GM18502 (cell line): Measurements from ENCODE around the gene HIBADH.
"Not testable (repeated sequence)": the region's sequence is repeated elsewhere in the genome, so short reads cannot be mapped to it uniquely, and the experiment has no call there.

Source experiments
- ATAC-seq: cut with Tn5 transposase; IDR thresholded peaks from one replicate; pipeline ENCODE4 v1.9.1; 2021; ENCODE audit warnings: mild to moderate bottlenecking; ENCODE audit not compliant: unreplicated experiment, poor library complexity

The HIBADH gene

DNA sequence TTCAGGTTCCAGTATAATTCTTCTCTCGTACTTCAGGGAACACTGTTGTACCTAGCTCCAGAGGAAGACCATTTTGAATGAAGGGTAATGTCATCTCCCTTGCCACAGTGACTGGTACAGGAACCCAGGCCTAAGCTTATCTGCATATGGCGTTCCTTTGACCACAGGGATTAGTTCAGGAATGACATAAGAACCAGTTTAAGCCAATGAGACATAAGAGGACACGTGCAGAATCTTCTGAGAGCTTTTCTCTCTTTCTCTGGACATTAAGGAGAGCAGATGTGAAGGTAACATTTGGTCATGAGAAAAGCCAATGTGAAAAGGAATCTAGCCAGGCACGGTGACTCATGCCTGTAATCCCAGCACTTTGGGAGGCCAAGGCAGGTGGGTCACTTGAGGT lies 21.8 kb upstream of the HIBADH start:
- no peak for ATAC-seq

DNA sequence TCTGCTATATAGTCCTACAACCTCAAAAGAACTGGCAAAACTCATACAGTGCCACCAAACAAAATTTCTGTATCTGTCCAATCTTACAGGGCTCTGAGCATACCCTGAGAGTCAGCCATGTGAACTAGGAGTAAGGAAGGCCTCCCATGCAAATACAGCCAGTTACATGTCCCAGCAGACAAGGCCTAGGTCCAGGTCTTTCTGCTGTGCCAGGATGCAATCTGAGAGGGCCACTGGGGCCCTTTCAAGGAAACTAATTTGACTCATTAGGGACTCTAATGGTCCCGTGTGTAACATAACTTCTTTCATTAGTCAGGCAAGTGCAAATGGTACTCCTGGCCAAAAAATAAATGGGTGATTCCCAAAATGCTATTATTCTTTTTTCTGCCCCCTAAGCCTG lies 17.9 kb upstream of the HIBADH start:
- no peak for ATAC-seq

- ATAC-seq, result no peak
Observed at GRCh38 chr7:27678617-27679260, 16.1 kb upstream of the HIBADH start.

DNA sequence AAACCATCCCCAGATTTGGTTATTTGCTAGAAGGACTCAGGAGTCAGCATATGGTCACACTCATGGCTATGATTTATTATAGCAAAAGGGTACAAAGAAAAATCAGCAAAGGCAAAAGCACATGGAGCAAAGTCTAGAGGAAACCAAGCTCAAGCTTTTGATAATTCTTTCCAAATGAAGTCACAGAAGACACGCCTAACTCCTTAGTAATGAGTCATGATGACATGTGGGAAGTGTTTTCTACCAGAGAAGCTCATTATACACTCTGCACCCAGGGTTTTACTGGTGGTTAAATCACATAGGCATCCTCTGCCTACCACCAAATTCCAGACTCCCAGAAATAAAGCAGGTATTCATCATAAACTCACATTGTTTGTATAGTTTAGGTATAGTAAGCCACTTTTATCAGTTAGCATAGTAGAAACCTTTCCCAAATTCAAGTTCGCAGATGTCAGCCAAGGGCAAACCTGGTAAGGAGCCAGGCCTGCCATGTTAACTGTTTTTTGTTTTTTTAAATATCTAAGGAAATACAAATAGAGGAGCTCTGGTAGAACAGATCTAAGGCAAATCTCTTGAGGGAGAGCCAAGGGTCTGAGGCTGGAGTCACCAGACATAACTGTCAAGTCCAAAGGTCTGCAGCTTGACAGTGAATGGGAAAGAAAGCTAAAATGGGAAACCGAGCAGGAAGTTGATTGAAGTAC lies 15.4 kb upstream of the HIBADH start:
- no peak for ATAC-seq

DNA sequence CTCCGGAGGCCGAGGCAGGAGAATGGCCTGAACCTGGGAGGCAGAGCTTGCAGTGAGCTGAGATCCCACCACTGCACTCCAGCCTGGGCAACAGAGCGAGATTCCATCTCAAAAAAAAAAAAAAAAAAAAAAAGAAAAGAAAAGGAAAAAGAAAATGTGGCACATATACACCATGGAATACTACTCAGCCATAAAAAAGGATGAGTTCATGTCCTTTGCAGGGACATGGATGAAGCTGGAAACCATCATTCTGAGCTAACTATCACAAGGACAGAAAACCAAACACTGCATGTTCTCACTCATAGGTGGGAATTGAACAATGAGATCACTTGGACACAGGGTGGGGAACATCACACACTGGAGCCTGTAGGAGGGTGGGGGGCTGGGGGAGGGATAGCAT lies 11.4 kb upstream of the HIBADH start:
- not testable (repeated sequence) for ATAC-seq

DNA sequence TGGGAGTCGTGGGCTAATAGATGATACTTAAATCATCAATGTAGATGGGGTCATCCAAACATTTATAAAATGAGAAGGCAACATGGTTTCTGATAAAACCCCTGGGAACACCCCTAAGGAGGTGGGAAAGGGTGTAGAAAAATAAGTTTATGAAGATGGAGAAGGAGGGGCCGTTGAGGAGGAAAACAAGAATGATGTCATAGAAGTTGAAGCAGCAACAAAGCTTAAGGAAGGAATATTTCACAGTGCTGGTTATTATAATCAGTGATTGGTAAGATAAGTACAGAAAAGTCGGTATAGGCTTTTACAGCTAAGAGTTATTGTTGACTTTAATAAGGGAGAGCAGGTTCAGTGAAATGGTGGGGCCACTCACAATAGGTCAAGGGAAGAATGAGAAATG lies 9.0 kb upstream of the HIBADH start:
- ATAC-seq, result no peak

- ATAC-seq, result no peak
Observed at GRCh38 chr7:27670676-27671075, 8.0 kb upstream of the HIBADH start.

- no peak for ATAC-seq
Observed at GRCh38 chr7:27670177-27670576, 7.5 kb upstream of the HIBADH start.

- ATAC-seq, result no peak
Observed at GRCh38 chr7:27665531-27665930, 2.8 kb upstream of the HIBADH start.

GRCh38 chr7:27663989-27664331 lies 1.3 kb upstream of the HIBADH start:
- no peak for ATAC-seq

DNA sequence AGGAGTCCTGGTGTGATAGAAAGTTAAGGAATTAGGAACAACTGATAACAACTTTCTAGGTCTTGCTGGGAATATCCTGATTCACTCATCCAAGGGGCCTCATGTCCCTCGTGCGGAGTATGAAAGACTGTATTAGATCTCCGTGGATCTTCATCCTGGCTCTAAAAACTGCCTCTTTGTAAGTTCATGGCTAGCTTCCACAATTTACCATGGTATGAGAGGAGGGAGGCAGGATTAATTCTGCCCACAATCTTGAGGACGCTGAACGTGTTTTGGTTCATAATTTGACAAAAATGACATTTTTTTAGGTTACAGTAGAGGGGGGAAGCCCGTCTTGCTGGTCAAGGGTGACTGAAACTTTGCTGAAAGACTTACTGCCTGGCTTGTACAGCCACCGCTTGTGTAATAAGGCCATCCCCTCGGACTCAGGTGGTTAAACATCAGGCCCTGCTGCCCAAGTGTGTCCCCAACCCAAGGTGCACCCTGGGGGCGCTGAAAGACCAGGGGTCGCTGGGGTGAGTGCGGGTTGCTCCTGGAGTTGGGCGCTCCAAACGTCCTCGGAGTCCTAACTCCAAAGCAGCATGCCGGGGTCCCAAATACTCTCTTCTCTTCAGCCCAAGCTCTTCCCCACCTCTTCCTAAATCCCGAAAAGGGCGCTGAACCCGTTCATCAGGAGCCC lies 733 bp downstream of the HIBADH start:
- no peak for ATAC-seq

DNA sequence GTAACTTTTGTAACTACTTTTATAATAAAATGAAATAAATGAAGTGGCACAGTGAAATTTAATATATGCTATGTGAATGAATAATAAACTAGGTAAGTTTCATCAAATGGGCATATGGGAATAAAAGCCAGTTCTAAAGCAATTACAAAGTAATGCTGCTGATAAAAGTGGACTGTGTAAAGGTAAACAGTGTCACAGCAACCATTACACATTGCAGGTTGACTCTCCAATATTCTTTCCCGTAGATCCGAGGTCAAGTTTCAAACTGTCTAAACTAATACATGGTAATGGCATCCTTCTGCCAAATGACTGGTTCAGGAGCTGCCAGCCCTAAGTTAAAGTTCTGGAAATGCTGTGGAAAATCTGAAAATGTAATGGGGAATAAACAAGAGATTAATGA lies 6.0 kb downstream of the HIBADH start:
- ATAC-seq, result no peak

DNA sequence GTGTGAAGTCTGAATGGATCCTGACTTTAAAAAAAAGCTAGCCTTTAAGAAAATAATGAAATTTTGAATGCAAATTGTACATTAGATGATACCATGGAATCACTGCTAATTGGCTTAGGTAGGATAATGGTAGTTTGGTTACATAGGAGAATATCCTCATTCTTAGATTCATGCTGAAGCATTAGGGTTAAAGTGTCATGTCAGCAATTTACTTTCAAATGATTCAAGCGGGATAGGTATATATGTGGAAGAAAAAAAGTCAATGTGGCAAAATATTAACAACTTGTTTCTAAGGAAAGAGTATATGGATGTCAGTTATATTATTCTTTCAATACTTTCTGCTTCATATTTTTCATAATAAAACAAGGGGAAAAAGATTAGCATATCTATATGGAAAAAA lies 7.5 kb downstream of the HIBADH start:
- ATAC-seq, result no peak

GRCh38 chr7:27652518-27652917 lies 10.2 kb downstream of the HIBADH start:
- no peak for ATAC-seq

DNA sequence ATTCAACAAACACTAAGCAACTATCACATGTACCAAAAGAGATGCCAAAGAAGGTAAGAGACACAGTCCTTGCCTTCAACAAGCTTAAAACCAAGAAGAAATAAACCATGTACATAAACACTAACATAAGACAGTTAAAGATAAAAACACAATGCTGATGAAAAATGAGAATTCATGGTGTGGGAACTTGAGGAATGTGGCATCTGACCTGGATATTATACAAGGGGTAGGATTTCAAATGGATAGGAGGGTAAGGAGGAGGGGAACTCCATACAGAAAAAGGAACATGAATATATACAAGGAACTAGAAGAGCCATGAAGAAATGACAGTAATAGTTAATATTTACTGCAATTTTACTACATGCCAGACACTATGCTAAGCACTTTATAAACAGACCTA lies 11.0 kb downstream of the HIBADH start:
- no peak for ATAC-seq

- no peak for ATAC-seq
Observed at GRCh38 chr7:27650283-27650682, 12.4 kb downstream of the HIBADH start.

- ATAC-seq, result no peak
Observed at GRCh38 chr7:27647489-27647888, 15.2 kb downstream of the HIBADH start.

GRCh38 chr7:27647046-27647445 lies 15.6 kb downstream of the HIBADH start:
- no peak for ATAC-seq

- ATAC-seq, result no peak
Observed at GRCh38 chr7:27642271-27642670, 20.4 kb downstream of the HIBADH start.

- no peak for ATAC-seq
Observed at GRCh38 chr7:27641581-27642230, 21.0 kb downstream of the HIBADH start.

DNA sequence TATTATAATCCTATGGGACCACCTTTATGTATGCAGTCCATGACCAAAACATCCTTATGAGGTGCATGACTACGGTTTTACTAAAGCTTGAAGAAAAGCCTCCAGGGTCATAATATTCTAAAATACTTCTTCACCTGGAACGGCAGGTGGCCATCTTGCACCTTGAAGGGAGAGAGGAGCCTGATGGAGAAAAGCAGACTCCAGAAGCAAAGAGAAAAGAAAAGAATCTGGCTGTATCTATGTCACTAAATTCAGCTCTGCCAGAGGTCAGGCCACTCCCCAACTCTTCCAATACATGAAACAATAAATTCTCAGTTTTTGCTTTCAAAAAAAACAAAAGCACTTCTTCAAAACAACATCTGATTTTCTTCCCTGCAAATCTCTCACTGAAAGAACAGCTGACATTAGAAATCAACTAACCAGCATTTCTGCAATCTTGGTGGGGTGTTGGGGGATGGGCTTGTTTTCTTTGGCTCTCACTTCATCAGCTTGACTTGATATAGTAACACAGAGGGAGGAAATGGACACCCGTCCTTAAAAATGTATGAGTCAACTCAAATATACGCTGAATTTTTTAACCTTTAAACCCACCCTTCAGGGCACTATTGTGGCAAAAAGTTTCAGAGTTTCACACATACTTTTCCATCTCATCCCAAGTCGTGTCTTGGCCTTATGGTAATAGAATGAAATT lies 21.7 kb downstream of the HIBADH start:
- no peak for ATAC-seq
